ENCODE data around the gene RARB. TPM values are rescaled to one million over a fixed set of nuclear protein-coding genes. Genes with fewer than 3 reads are reported as not detected.

Gene RARB
- total and polyA plus RNA-seq, 9 of the 15 experiments (the other 6 are each of a cell fraction or from before 2014, with no cell fraction given), result 0.15 to 1.3 (median 0.27) TPM

GRCh38 chr3:25452192-25452591 lies 24.1 kb downstream of the RARB start:
- no peak for DNase-seq (ENCODE audit: extremely low read depth in 1 of 4, low spot score in 3 of 4)
- TF ChIP-seq, protein P1, sequence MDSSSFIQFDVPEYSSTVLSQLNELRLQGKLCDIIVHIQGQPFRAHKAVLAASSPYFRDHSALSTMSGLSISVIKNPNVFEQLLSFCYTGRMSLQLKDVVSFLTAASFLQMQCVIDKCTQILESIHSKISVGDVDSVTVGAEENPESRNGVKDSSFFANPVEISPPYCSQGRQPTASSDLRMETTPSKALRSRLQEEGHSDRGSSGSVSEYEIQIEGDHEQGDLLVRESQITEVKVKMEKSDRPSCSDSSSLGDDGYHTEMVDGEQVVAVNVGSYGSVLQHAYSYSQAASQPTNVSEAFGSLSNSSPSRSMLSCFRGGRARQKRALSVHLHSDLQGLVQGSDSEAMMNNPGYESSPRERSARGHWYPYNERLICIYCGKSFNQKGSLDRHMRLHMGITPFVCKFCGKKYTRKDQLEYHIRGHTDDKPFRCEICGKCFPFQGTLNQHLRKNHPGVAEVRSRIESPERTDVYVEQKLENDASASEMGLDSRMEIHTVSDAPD (CRISPR knock-in tag; IDR thresholded peaks at IDR 0.05), result no peak
- TF ChIP-seq IFI16 (CRISPR knock-in tag; IDR thresholded peaks at IDR 0.05), result no peak
- TF ChIP-seq SRSF1 (IDR thresholded peaks at IDR 0.05; ENCODE audit: low read depth, low read length), result no peak
- TF ChIP-seq C11orf30 (IDR thresholded peaks at IDR 0.05; ENCODE audit: low read depth), result no peak
- no peak for TF ChIP-seq ZNF274 (IDR thresholded peaks at IDR 0.05; ENCODE audit: borderline replicate concordance, low read depth, low read length)
- no peak for TF ChIP-seq JUND (IDR thresholded peaks at IDR 0.05; ENCODE audit: borderline replicate concordance, low read depth, low read length)
- no peak for TF ChIP-seq JUND (tag; IDR thresholded peaks at IDR 0.05; ENCODE audit: borderline replicate concordance, low read depth, low read length)
- TF ChIP-seq GTF2E2 (tag; IDR thresholded peaks at IDR 0.05), result no peak
- no peak for TF ChIP-seq EP400 (IDR thresholded peaks at IDR 0.05)
- TF ChIP-seq ZNF175 (CRISPR knock-in tag; IDR thresholded peaks at IDR 0.05; ENCODE audit: low read depth), result no peak
- TF ChIP-seq ZNF583 (CRISPR knock-in tag; IDR thresholded peaks at IDR 0.05), result no peak
- TF ChIP-seq RREB1 (CRISPR knock-in tag; IDR thresholded peaks at IDR 0.05), result no peak

More at GRCh38 chr3:25452192-25452591, 24.1 kb downstream of the RARB start:
- Histone ChIP-seq H3K9me1 (ENCODE audit: control insufficient read depth, insufficient read depth, low read length) (no peaks in the 10 kb centered on the region), H4K20me1 (replicated peaks; ENCODE audit: control insufficient read depth, insufficient read depth, low read length) (no peaks in the 10 kb centered on the region), H3K4me1 (replicated peaks in 1 of 2; ENCODE audit: control insufficient read depth in 2 of 2, insufficient read depth in 2 of 2, low read length in 2 of 2) (no peaks in the 10 kb centered on the region), H3K4me2 (ENCODE audit: insufficient read depth, low read length) (no peak overlapping the region), H3K4me3 (no peak overlapping the region), H3K36me3 (ENCODE audit: control insufficient read depth, insufficient read depth, low read length) (no peaks in the 10 kb centered on the region), H3K27me3 (ENCODE audit: control insufficient read depth in 2 of 2, insufficient read depth in 2 of 2, low read length in 2 of 2) (peaks cover 2 to 19% of the 10 kb centered on the region in 2 experiments; a peak in 3 of 5 replicates), H3K27ac (ENCODE audit: extremely low read depth, low read depth, low read length) (no peak overlapping the region), H3K79me2 (ENCODE audit: control insufficient read depth, insufficient read depth, low read length) (no peaks in the 10 kb centered on the region), H3K9me3 (replicated peaks; ENCODE audit: control insufficient read depth, insufficient read depth, low read depth, low read length) (no peaks in the 10 kb centered on the region), H3K9ac (ENCODE audit: insufficient read depth in 1 of 2, low read depth in 2 of 2, low read length in 2 of 2) (no peak overlapping the region), H2AFZ (ENCODE audit: low read depth, low read length) (no peak overlapping the region)
- in situ Hi-C loops (cut with MboI), result no loop called here
- FAIRE-seq (no peak), ATAC-seq (no peak)
- CTCF ChIA-PET (ENCODE audit: low intra/inter-chr PET ratio), result interaction anchor here (0.6 kb wide), 1 partner anchor 23 kb away, joined by 4 read pairs; no protein-coding TSS in a partner anchor
- POLR2A ChIA-PET, result no interaction called here
- 2% methylated on average over 5 of the region's 5 CpGs for WGBS (ENCODE audit: insufficient coverage, low coverage, missing lambda C conversion rate)
- BruUV-seq (replicated peaks), result no TSS peak
- intact Hi-C loops (cut with micrococcal nuclease), result no loop called here

Data from K562 (cell line).